ENCODE results near the gene LRP2. TPM values are rescaled to one million over a fixed set of nuclear protein-coding genes. Genes with fewer than 3 reads are reported as not detected.

Gene LRP2
- polyA plus RNA-seq, 3 donors, result not detected

DNA sequence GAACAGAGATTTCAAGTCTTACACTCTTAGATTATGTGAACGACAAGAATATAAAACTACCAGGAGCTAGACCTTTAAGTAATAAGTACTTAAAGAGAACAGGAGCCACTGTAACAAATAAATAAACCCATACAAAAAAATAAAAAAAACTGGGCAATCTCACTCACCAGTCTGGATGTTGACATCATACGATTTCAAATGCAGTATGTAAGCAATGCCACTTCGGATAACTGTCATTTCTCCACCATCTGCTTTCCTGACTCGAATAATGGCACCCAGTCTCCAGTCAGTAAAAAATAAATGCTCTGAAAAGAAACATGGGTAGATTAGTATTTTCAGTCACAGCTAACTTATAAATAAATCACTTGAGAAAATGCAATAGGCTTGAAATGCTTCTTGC, 115.1 kb downstream of the LRP2 start:
- H3K27me3 ChIP-seq (ENCODE audit: control insufficient read depth in 2 of 2, insufficient read depth in 2 of 2, low read length in 2 of 2), result no peaks in the 10 kb centered on the region
- H3K36me3 Mint-ChIP-seq, result no peaks in the 10 kb centered on the region
- H3K27ac ChIP-seq (ENCODE audit: low read depth in 1 of 2, low read length in 2 of 2), result no peak overlapping the region
- H3K4me1 ChIP-seq (ENCODE audit: control insufficient read depth in 1 of 2, insufficient read depth in 2 of 2, low read length in 2 of 2), result no peaks in the 10 kb centered on the region
- peaks cover 0 to 3% (median 2%) of the 10 kb centered on the region in 7 donors for H3K9me3 Mint-ChIP-seq
- H3K36me3 ChIP-seq (replicated peaks in 1 of 2; ENCODE audit: control insufficient read depth in 1 of 2, insufficient read depth in 2 of 2, low read length in 2 of 2), result no peaks in the 10 kb centered on the region
- H3K4me3 ChIP-seq (replicated peaks in 1 of 3; ENCODE audit: low read depth in 2 of 3, low read length in 3 of 3), result no peak overlapping the region
- no peaks in the 10 kb centered on the region for H3K27me3 Mint-ChIP-seq (ENCODE audit: low read depth in 3 of 3)
- no peaks in the 10 kb centered on the region for H3K9me3 ChIP-seq (replicated peaks in 1 of 2; ENCODE audit: control insufficient read depth in 1 of 2, insufficient read depth in 1 of 2, low read length in 2 of 2)
- intact Hi-C loops (cut with micrococcal nuclease), result no loop called here
- no peak overlapping the region for H3K27ac Mint-ChIP-seq
- no peak overlapping the region for H2AFZ ChIP-seq (ENCODE audit: insufficient read depth, low read depth, low read length, poor library complexity, severe bottlenecking)
- DNase-seq, result no peak
- H3K4me2 ChIP-seq (replicated peaks; ENCODE audit: extremely low read depth, low read length, poor library complexity, severe bottlenecking), result no peak overlapping the region
- 95% methylated on average over 2 of the region's 4 CpGs for WGBS (ENCODE audit: insufficient coverage)
- TF ChIP-seq, protein P1, sequence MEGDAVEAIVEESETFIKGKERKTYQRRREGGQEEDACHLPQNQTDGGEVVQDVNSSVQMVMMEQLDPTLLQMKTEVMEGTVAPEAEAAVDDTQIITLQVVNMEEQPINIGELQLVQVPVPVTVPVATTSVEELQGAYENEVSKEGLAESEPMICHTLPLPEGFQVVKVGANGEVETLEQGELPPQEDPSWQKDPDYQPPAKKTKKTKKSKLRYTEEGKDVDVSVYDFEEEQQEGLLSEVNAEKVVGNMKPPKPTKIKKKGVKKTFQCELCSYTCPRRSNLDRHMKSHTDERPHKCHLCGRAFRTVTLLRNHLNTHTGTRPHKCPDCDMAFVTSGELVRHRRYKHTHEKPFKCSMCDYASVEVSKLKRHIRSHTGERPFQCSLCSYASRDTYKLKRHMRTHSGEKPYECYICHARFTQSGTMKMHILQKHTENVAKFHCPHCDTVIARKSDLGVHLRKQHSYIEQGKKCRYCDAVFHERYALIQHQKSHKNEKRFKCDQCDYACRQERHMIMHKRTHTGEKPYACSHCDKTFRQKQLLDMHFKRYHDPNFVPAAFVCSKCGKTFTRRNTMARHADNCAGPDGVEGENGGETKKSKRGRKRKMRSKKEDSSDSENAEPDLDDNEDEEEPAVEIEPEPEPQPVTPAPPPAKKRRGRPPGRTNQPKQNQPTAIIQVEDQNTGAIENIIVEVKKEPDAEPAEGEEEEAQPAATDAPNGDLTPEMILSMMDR (IDR thresholded peaks at IDR 0.05), result no peak
- no peaks in the 10 kb centered on the region for H3K4me1 Mint-ChIP-seq
- H3K79me2 ChIP-seq (ENCODE audit: insufficient read depth, low read length), result no peaks in the 10 kb centered on the region
- no peak overlapping the region for H3K4me3 Mint-ChIP-seq
- no peak overlapping the region for H3K9ac ChIP-seq (ENCODE audit: insufficient read depth, low read length, poor library complexity, severe bottlenecking)
- H4K20me1 ChIP-seq (ENCODE audit: insufficient read depth, low read length), result no peaks in the 10 kb centered on the region

DNA sequence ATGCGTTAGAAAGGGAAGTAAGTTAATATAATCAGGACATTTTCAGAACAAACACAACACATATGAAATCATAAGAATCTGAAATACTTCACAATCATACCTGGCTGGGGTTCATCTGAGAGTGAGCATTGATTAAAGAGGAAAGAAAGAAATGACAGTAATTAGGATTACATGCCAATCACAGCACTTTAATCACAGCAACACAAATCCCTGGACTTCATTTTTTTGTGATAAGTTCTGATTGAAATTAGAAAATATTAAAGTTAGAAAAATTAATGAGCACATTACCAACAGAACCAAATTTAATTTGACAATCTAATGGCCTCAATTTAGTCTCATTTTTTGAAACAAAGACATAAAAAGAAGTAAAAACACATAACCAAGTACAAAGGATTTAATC, 121.9 kb downstream of the LRP2 start:
- Mint-ChIP-seq H3K9me3 (peaks cover 0 to 2% (median 0%) of the 10 kb centered on the region in 7 donors), H3K4me1 (peaks cover 3% of the 10 kb centered on the region), H3K4me3 (no peak overlapping the region), H3K27ac (no peak overlapping the region), H3K36me3 (no peaks in the 10 kb centered on the region), H3K27me3 (ENCODE audit: low read depth in 3 of 3) (no peaks in the 10 kb centered on the region)
- Histone ChIP-seq H3K27ac (ENCODE audit: low read depth in 1 of 2, low read length in 2 of 2) (no peak overlapping the region), H2AFZ (ENCODE audit: insufficient read depth, low read depth, low read length, poor library complexity, severe bottlenecking) (no peak overlapping the region), H3K9ac (ENCODE audit: insufficient read depth, low read length, poor library complexity, severe bottlenecking) (no peak overlapping the region), H3K4me1 (ENCODE audit: control insufficient read depth in 1 of 2, insufficient read depth in 2 of 2, low read length in 2 of 2) (no peaks in the 10 kb centered on the region), H3K9me3 (replicated peaks in 1 of 2; ENCODE audit: control insufficient read depth in 1 of 2, insufficient read depth in 1 of 2, low read length in 2 of 2) (no peaks in the 10 kb centered on the region), H3K4me2 (replicated peaks; ENCODE audit: extremely low read depth, low read length, poor library complexity, severe bottlenecking) (no peak overlapping the region), H3K79me2 (ENCODE audit: insufficient read depth, low read length) (no peaks in the 10 kb centered on the region), H4K20me1 (ENCODE audit: insufficient read depth, low read length) (no peaks in the 10 kb centered on the region), H3K4me3 (replicated peaks in 1 of 3; ENCODE audit: low read depth in 2 of 3, low read length in 3 of 3) (no peak overlapping the region), H3K36me3 (replicated peaks in 1 of 2; ENCODE audit: control insufficient read depth in 1 of 2, insufficient read depth in 2 of 2, low read length in 2 of 2) (no peaks in the 10 kb centered on the region), H3K27me3 (ENCODE audit: control insufficient read depth in 2 of 2, insufficient read depth in 2 of 2, low read length in 2 of 2) (no peaks in the 10 kb centered on the region)
- WGBS (ENCODE audit: insufficient coverage), result no CpG with 5 or more reads among the region's 1 CpG
- intact Hi-C loops (cut with micrococcal nuclease), result no loop called here
- no peak for DNase-seq
- TF ChIP-seq, protein P1 (IDR thresholded peaks at IDR 0.05), result no peak
